HL-60 (cell line): ENCODE measurements around the gene SENP7.

Source experiments
- CTCF ChIP-seq: IDR thresholded peaks from one replicate; pipeline ENCODE4 v1.5.1; 2011; ENCODE audit warnings: low read length, control low read depth, inconsistent platforms; ENCODE audit not compliant: insufficient read depth
- GABPA ChIP-seq: IDR thresholded peaks from 2 replicates; pipeline ENCODE4 v1.6.1; 2012; ENCODE audit warnings: low read depth

- TF ChIP-seq GABPA, result no peak
- TF ChIP-seq CTCF, result no peak
Observed at GRCh38 chr3:101497803-101498202, 15.2 kb downstream of the SENP7 start.
